Naive thymus-derived CD8-positive, alpha-beta T cell (primary cell): Measurements from ENCODE around the gene MRPL40. TPM values are rescaled to one million over a fixed set of nuclear protein-coding genes. Genes with fewer than 3 reads are reported as not detected.

Experiments
- ATAC-seq, 2 donors: fragments of 150-1000 bp; cut with Tn5 transposase in 1 of 2; sonication (Bioruptor Pico), chemical (Tn5 transposase) in 1 of 2; 1 replicate in 1 of 2; 2 replicates in 1 of 2; pipeline ENCODE4 v1.10.0; 2021; ENCODE audit warnings: mild to moderate bottlenecking in 2 of 2, moderate library complexity in 2 of 2
- POLR2A ChIA-PET: fragments of 350-600 bp; sonication (Branson Sonifier 250); formaldehyde crosslinking; loops from one replicate; lab custom pipeline; 2021; ENCODE audit warnings: antibody characterized with exemption; lab: Charles Lee
- DNase-seq, 10 donors: peaks; one replicate each; pipeline versions ENCODE4 v3.0.0 to v3.0.0-alpha.2; 2020 to 2022
- H3K27ac Mint-ChIP-seq, 10 donors: one replicate each; pipeline ENCODE4 v1.8.0; 2020 to 2022; ENCODE audit warnings: mild to moderate bottlenecking in 10 of 10, mixed read lengths in 10 of 10, moderate library complexity in 4 of 10, inconsistent platforms in 1 of 10
- H3K27me3 Mint-ChIP-seq, 5 donors: one replicate each; pipeline ENCODE4 v1.8.0; 2021 to 2022; ENCODE audit warnings: mixed read lengths in 5 of 5
- H3K36me3 Mint-ChIP-seq, 3 donors: one replicate each; pipeline ENCODE4 v1.8.0; 2020 to 2022; ENCODE audit warnings: mixed read lengths in 3 of 3, mild to moderate bottlenecking in 2 of 3, inconsistent platforms in 1 of 3
- H3K4me1 Mint-ChIP-seq, 4 donors: one replicate each; pipeline ENCODE4 v1.8.0; 2021 to 2022; ENCODE audit warnings: mixed read lengths in 4 of 4
- H3K4me3 Mint-ChIP-seq, 10 donors: one replicate each; pipeline ENCODE4 v1.8.0; 2020 to 2022; ENCODE audit warnings: mild to moderate bottlenecking in 10 of 10, mixed read lengths in 10 of 10, moderate library complexity in 6 of 10, inconsistent platforms in 1 of 10
- H3K9me3 Mint-ChIP-seq, 9 donors: one replicate each; pipeline ENCODE4 v1.8.0; 2020 to 2022; ENCODE audit warnings: mixed read lengths in 9 of 9, mild to moderate bottlenecking in 3 of 9, inconsistent platforms in 1 of 9, moderate library complexity in 1 of 9
- polyA plus RNA-seq, 3 donors: library from polyadenylated mRNA; unstranded; fragments of 300-500 nt; fragmentation: Illumina TruSeq; gene quantifications; one replicate each; pipeline ENCODE4 v1.2.3, GENCODE V29; 2021
- total RNA-seq, 8 experiments: library from RNA in 2 of 8; stranded (reverse) in 2 of 8; gene quantifications; one replicate each; pipeline ENCODE4 v1.2.3 and lab custom pipeline; 2021 to 2026

The MRPL40 gene
- total and polyA plus RNA-seq, 5 experiments from 2014 or later: 20.8 to 80.5 (median 69.5) TPM

DNA sequence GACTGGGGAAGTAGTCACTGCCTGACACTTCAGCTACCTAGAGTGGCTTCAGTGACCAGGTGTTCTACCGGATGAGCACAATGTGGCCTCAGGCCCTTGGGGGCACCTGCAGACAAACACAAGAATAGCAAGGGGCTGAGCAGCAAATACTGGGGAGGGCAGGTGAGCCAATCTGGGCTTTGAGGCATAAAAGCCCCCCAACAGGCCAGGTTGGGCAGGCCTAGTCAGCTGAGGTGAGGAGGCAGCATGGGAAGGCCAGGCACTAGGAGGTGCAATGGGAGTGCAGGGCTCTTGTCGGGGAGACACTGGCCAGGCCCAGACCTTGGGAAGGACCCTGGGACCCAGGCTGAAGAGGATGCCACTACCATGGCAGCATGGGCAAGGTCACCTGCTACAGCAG is 37.7 kb downstream of the MRPL40 start:
- POLR2A ChIA-PET: interaction anchor here (1.7 kb wide), 1 partner anchor 160 kb away, joined by 4 read pairs; no protein-coding TSS in a partner anchor
- Mint-ChIP-seq H3K4me3 (no peak overlapping the region), H3K36me3 (peaks cover 3 to 86% (median 35%) of the 10 kb centered on the region in 3 donors), H3K4me1 (peaks cover 2 to 13% (median 13%) of the 10 kb centered on the region in 4 donors), H3K27me3 (no peaks in the 10 kb centered on the region), H3K9me3 (no peaks in the 10 kb centered on the region), H3K27ac (peak overlapping the region in 1 of 10 donors; percentile 19)
- ATAC-seq (no peak), DNase-seq (no peak)

DNA sequence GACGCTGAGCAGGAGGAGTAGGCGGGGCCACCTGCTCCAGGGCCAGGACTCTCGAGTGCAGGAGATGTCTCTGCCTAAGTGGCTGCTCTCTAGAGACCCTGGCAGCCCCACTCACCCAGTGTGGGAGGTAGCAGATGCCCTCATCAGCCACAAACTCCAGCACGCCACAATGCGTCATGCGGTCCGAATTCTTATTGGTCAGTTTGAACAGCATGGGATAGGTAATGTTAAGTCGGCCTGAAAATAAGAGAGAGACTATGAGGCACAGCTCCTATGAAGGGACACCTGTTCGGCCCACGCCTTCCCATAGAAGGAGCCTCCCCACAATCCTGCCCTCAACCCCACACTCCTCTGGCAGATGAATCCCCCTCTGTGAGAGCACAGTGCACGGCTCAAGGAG is 39.2 kb downstream of the MRPL40 start:
- ATAC-seq (no peak), DNase-seq (no peak)
- Mint-ChIP-seq H3K9me3 (no peaks in the 10 kb centered on the region), H3K4me1 (peaks cover 13 to 26% (median 22%) of the 10 kb centered on the region in 4 donors), H3K4me3 (no peak overlapping the region), H3K27me3 (no peaks in the 10 kb centered on the region), H3K27ac (no peak overlapping the region), H3K36me3 (peaks cover 0 to 75% (median 30%) of the 10 kb centered on the region in 3 donors)
- POLR2A ChIA-PET: no interaction called here

DNA sequence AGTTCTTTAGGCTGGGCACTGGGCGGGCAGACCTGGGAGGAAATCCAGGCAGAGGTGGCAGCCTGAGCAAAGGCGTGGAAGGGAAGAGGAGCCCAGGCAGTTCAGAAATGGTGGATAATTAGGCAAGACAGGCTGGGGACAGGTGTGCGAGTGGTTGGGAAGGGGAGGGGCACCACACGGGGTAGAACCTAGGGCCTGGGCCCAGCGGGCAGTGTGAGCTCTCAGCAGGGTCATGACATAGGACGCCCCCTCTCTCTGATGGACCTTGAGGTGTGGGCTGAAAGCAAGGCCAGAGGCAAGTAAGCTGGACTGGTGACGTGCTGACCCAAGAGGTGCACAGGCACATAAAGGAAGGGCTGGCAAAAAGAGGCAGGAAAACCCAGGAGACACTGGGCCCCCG is 39.9 kb downstream of the MRPL40 start:
- Mint-ChIP-seq H3K4me1 (peaks cover 16 to 29% (median 24%) of the 10 kb centered on the region in 4 donors), H3K36me3 (peaks cover 0 to 69% (median 26%) of the 10 kb centered on the region in 3 donors), H3K27me3 (no peaks in the 10 kb centered on the region), H3K9me3 (no peaks in the 10 kb centered on the region), H3K4me3 (peak overlapping the region in 1 of 10 donors; percentile 33), H3K27ac (peak overlapping the region in 2 of 10 donors; percentile 29 to 80)
- POLR2A ChIA-PET: no interaction called here
- no peak for DNase-seq
- ATAC-seq: no peak

DNA sequence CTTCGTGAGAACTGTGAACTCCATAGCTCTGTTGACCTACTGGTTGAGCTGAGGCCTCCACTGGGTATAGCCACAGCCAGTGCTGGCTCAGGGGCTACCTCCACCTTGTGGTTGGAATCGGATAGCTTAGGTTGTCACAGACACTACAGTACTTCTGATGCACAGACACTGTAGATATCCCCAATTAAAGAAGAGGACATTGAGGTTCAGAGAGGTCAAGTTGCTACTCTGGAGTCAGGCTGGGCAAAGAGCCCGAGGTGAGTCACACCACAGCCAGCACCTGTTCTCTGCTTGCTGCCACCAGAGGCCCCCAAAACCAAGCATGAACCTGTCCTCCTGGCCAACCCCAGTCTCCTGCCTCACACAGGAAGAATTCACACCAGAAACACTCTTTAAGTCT is 41.2 kb downstream of the MRPL40 start:
- ATAC-seq (no peak), DNase-seq (no peak)
- Mint-ChIP-seq H3K4me3 (no peak overlapping the region), H3K9me3 (no peaks in the 10 kb centered on the region), H3K27ac (peak overlapping the region in 1 of 10 donors; percentile 71), H3K4me1 (peaks cover 25 to 38% (median 31%) of the 10 kb centered on the region in 4 donors), H3K36me3 (peaks cover 0 to 55% (median 14%) of the 10 kb centered on the region in 3 donors), H3K27me3 (no peaks in the 10 kb centered on the region)
- POLR2A ChIA-PET: no interaction called here

DNA sequence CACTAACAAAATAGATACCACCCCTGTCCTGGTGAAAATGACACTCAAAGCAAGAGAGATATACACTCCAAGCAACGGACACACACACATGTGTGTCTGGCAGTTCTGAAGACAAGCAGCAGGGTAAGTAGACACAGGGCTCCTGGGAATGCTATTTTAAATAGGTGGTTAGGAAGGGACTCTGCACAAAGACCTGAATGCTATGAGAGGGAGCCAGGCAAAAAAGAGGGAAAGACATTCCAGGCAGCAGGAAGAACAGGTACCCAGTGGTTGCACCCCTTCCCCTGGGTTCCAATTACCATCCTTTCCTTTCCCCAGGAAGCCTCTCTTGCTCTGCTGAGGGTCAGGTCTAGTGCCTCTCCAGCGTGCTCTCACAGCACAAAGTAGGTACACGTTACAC is 43.7 kb downstream of the MRPL40 start:
- H3K9me3 Mint-ChIP-seq: no peaks in the 10 kb centered on the region
- no peak for ATAC-seq
- POLR2A ChIA-PET: no interaction called here
- peak overlapping the region in 4 of 10 donors; percentile 4 to 69 (median 18) for H3K27ac Mint-ChIP-seq
- H3K4me1 Mint-ChIP-seq: peaks cover 21 to 39% (median 37%) of the 10 kb centered on the region in 4 donors
- DNase-seq: no peak
- H3K4me3 Mint-ChIP-seq: peak overlapping the region in 3 of 10 donors; percentile 7 to 22 (median 20)
- peaks cover 0 to 31% (median 10%) of the 10 kb centered on the region in 3 donors for H3K36me3 Mint-ChIP-seq
- H3K27me3 Mint-ChIP-seq: no peaks in the 10 kb centered on the region

DNA sequence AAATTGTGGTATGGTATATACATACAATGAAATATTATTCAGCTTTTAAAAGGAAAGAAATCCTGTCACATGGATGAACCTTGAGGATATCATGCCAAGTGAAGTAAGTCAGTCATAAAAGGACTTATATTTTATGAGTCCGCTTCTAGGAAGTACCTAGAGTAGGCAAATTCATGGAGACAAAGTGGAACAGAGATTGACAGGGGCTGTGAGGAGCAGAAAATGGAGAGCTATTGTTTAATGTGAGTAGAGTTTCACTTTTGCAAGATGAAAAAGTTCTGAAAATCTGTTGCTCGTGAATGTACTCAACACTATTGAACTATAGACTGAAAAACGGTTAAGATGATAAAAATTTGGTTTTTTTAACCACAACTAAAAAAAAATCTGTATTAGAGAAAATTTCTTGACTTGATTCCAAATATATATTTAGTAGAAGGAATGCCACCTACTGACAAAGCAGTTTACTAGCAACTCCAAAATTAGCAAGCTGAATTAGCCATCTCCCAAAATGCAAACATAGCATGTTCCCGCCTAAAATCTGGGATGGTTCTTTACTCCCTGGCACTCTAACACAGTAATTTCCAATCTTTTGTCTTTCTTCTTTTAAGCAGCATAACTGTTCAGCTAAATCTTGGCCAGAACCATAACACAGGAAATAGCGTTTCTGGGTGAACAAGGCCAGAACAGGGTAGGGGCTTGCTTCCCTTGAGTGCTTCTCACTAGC is 45.1 kb downstream of the MRPL40 start:
- Mint-ChIP-seq H3K27me3 (no peaks in the 10 kb centered on the region), H3K36me3 (peaks cover 0 to 16% (median 2%) of the 10 kb centered on the region in 3 donors), H3K9me3 (no peaks in the 10 kb centered on the region), H3K4me3 (peak overlapping the region; percentile 70 to 98 (median 93)), H3K27ac (peak overlapping the region; percentile 2 to 99 (median 86)), H3K4me1 (peaks cover 21 to 39% (median 36%) of the 10 kb centered on the region in 4 donors)
- ATAC-seq: no peak
- POLR2A ChIA-PET: interaction anchor here (0.6 to 3.2 kb wide), 7 partner anchors 30 to 464 kb away, joined by 3 to 16 read pairs (median 5); partner anchors contain the start of genes C22orf39, ESS2, HIRA and MRPL40
- peak in 3 of 10 donors; percentile 12 to 22 (median 16) for DNase-seq

DNA sequence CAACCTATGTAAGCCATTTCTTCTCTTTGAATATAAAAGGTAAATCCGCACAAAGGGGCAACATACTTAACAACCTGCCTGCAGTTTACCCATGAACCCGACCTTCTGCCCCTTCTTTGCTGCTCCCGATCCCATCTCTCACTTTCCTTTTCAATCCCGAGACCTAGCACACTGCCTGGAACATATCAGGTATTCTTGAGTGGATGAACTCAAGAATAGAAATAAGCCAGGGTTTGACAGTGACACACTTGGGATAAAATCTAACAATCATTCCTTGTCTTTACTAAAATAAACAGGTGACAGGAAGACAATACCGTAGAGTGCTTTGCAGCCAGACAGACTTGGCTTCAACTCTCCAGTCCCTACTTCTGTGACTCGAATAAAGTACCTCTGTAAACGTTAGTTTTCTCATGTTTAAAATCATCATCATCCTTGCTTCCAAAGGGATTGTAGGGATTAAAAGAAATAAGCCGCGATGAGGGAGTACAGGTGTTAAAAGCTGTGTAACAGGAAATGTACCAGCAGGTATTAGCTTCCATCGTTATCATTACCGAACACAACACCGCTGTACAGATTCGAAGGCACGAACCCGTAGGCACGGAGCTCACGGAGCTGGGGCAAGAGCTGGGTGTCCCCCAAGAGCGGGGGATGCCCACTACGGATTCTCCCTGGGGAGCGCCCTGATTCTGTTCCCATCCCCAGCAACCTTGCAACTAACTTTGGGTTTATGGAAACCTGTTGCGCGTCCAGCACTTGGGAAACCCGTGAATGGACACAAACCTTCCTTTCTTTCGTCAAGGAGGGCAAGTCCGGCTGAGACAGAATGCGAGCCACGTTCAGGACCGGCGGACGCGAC is 45.9 kb downstream of the MRPL40 start:
- peak overlapping the region; percentile 2 to 99 (median 86) for H3K27ac Mint-ChIP-seq
- peak overlapping the region; percentile 70 to 98 (median 93) for H3K4me3 Mint-ChIP-seq
- H3K27me3 Mint-ChIP-seq: no peaks in the 10 kb centered on the region

DNA sequence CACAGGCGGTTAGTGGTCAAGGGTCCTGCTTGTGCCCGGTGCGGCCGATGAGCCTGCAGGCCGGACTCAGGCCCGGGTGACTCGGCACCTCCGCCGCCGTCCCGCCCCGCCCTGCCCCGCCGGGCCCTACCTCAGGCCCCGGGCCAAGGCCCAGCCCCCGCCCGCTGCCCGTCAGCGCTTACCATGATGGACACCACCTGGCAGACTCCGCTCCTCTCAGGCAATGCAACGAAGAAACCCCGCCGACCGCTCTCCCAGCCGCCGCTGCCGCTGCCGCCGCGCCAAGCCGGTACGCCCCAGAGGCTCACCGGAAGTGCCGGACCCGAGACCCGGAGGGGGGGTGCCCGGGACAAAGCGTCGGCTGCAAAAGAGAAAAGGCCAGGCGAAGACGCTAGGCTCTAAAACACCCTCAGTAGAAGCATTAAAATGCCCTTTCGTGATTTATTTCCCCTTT is 46.6 kb downstream of the MRPL40 start, which contains the start of gene UFD1:
Gene UFD1 (minus strand): TSS at position 293 of the 454 bp plus-strand sequence. CDS start 108 bp downstream, at position 185.
- Mint-ChIP-seq H3K4me1 (peaks cover 19 to 36% (median 33%) of the 10 kb centered on the region in 4 donors), H3K27me3 (no peaks in the 10 kb centered on the region), H3K27ac (peak within 1 kb of the TSS; percentile 98 to 100 (median 100)), H3K36me3 (peaks cover 0 to 7% (median 1%) of the 10 kb centered on the region in 3 donors), H3K4me3 (peak within 1 kb of the TSS; percentile 92 to 98 (median 96)), H3K9me3 (no peaks in the 10 kb centered on the region)
- ATAC-seq (peak; percentile 60 to 66), DNase-seq (peak in 9 of 10 donors; percentile 66 to 87 (median 77))
- POLR2A ChIA-PET: interaction anchor here (0.7 to 3.2 kb wide), 13 partner anchors 9 to 368 kb away, joined by 3 to 29 read pairs (median 3); partner anchors contain the start of genes C22orf39, DGCR2, ESS2 and HIRA

More for the DNA sequence above, 45.9 kb downstream of the MRPL40 start:
- POLR2A ChIA-PET: interaction anchor here (0.6 to 3.2 kb wide), 6 partner anchors 31 to 465 kb away, joined by 3 to 16 read pairs (median 6); partner anchors contain the start of genes C22orf39, ESS2, HIRA and MRPL40
- H3K4me1 Mint-ChIP-seq: peaks cover 21 to 39% (median 35%) of the 10 kb centered on the region in 4 donors
- H3K9me3 Mint-ChIP-seq: no peaks in the 10 kb centered on the region
- DNase-seq (peak in 5 of 10 donors; percentile 8 to 41 (median 27)), ATAC-seq (no peak)
- H3K36me3 Mint-ChIP-seq: peaks cover 0 to 13% (median 2%) of the 10 kb centered on the region in 3 donors

DNA sequence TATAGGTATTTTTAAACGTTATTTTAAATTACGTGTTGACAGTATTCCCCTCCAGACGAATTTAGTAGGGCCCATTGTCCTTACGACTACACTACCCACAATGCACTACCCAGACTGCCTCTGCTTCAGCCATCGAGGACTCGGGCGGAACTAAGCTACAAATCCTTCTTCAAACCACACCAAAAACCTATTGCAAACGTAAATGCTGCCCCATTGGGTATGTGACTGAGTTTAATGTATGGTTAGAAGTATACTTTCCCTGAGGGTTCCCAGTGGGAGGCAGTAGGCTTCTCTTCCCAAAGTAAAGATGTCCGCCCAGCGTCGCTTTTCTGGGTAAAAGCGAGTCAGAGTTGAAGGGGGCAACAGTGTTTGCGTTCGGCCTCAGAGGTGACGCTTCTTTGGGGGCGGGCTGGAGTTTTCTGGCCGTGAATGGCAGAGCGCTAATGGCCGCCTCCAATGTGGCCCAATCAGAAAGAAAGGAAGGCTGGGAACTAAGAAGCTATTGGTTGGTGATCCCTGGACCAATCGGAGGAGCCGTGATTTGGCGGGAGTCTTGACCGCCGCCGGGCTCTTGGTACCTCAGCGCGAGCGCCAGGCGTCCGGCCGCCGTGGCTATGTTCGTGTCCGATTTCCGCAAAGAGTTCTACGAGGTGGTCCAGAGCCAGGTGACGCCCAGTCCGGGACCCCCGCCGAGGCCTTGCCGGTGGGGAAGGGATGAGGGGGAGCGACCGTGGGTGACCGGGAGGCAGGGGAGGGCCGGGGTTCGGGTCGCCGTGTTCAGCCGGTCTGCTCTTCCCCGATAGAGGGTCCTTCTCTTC is 47.2 kb downstream of the MRPL40 start, which contains the start of gene CDC45:
Gene CDC45 (plus strand): TSS at position 566 of the 818 bp plus-strand sequence. CDS start 49 bp downstream, at position 615.
- H3K27ac Mint-ChIP-seq: peak within 1 kb of the TSS; percentile 98 to 100 (median 100)
- peaks cover 19 to 33% (median 33%) of the 10 kb centered on the region in 4 donors for H3K4me1 Mint-ChIP-seq
- peak; percentile 91 to 92 for ATAC-seq
- peaks cover 0 to 3% (median 0%) of the 10 kb centered on the region in 3 donors for H3K36me3 Mint-ChIP-seq
- POLR2A ChIA-PET: interaction anchor here (0.5 to 3.2 kb wide), 18 partner anchors 8 to 378 kb away, joined by 3 to 29 read pairs (median 3); partner anchors contain the start of genes C22orf39, DGCR2, ESS2 and HIRA
- DNase-seq: peak; percentile 79 to 98 (median 93)
- H3K4me3 Mint-ChIP-seq: peak within 1 kb of the TSS; percentile 92 to 98 (median 96)
- no peaks in the 10 kb centered on the region for H3K9me3 Mint-ChIP-seq
- no peaks in the 10 kb centered on the region for H3K27me3 Mint-ChIP-seq

DNA sequence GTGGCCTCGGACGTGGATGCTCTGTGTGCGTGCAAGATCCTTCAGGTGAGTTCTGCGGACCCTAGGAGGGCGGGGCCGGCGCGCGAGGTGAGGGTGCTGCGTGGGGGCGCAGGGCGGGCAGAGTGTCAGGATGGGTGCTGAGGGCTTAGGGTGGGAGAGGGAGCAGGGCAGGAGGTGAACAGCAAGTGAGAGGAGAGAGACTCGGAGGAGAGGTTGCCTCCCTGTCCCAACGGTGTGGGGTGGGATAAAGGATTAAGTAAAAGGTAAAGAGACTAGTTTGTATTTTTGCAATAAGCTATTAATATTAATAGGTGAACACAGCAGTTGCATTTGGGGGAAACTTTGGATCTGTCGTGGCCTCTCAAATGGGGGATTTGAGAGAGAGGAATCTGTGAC is 47.8 kb downstream of the MRPL40 start:
- ATAC-seq (no peak), DNase-seq (peak in 2 of 10 donors; percentile 8 to 11)
- no peaks in the 10 kb centered on the region for H3K9me3 Mint-ChIP-seq
- no peaks in the 10 kb centered on the region for H3K27me3 Mint-ChIP-seq
- POLR2A ChIA-PET: interaction anchor here (0.9 to 3.2 kb wide), 9 partner anchors 27 to 358 kb away, joined by 3 to 29 read pairs (median 5); partner anchors contain the start of genes C22orf39, DGCR2, ESS2 and HIRA
- peaks cover 18 to 33% (median 32%) of the 10 kb centered on the region in 4 donors for H3K4me1 Mint-ChIP-seq
- H3K4me3 Mint-ChIP-seq: peak overlapping the region; percentile 92 to 98 (median 96)
- H3K27ac Mint-ChIP-seq: peak overlapping the region in 8 of 10 donors; percentile 20 to 100 (median 99)
- H3K36me3 Mint-ChIP-seq: no peaks in the 10 kb centered on the region

DNA sequence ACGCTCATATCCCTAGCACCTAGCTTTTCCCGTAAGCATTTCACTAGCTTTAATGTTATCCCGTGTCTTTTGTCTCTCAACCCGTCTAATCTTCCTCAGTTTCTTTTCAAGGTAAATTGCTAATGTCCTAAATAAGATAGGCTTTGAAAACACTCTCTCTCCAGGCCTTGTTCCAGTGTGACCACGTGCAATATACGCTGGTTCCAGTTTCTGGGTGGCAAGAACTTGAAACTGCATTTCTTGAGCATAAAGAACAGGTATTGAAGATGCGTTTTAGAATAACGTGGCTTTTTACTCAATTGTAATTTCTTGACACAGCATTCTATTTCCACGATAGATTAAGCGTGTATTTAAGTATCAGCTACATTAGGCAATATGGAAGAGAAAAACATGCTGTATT is 48.4 kb downstream of the MRPL40 start:
- ATAC-seq (no peak), DNase-seq (no peak)
- H3K27ac Mint-ChIP-seq: peak overlapping the region in 1 of 10 donors; percentile 90
- no peaks in the 10 kb centered on the region for H3K9me3 Mint-ChIP-seq
- H3K36me3 Mint-ChIP-seq: no peaks in the 10 kb centered on the region
- peak overlapping the region in 9 of 10 donors; percentile 51 to 98 (median 97) for H3K4me3 Mint-ChIP-seq
- H3K4me1 Mint-ChIP-seq: peaks cover 16 to 27% (median 26%) of the 10 kb centered on the region in 4 donors
- no peaks in the 10 kb centered on the region for H3K27me3 Mint-ChIP-seq
- POLR2A ChIA-PET: no interaction called here
